SU-DHL-6 (cell line): ENCODE measurements around the gene EPHA7.

Experiments
- H2AFZ ChIP-seq: fragments of 200-600 bp; sonication (generic); 2 replicates; pipeline ENCODE4 v1.6.1; 2014; ENCODE audit warnings: low read depth, mild to moderate bottlenecking, moderate library complexity, mixed read lengths, antibody characterized with exemption, low read length; ENCODE audit not compliant: severe bottlenecking
- H3F3A ChIP-seq: fragments of 200-600 bp; shearing (Covaris generic); 2 replicates; pipeline ENCODE4 v1.6.0; 2016; ENCODE audit warnings: antibody characterized with exemption, mild to moderate bottlenecking; ENCODE audit not compliant: insufficient read depth
- H3K27ac ChIP-seq: fragments of 200-600 bp; sonication (generic); 2 replicates; pipeline ENCODE4 v1.5.1; 2016; ENCODE audit warnings: low read depth, mild to moderate bottlenecking, low read length, moderate library complexity, mixed read lengths
- H3K27me3 ChIP-seq: fragments of 200-600 bp; sonication (generic), shearing (Covaris generic); 2 replicates; pipeline ENCODE4 v1.6.0; 2014; ENCODE audit warnings: mild to moderate bottlenecking, low read length
- H3K36me3 ChIP-seq: fragments of 200-600 bp; sonication (generic); 2 replicates; pipeline ENCODE4 v1.6.1; 2014; ENCODE audit warnings: mild to moderate bottlenecking, low read length, mixed read lengths
- H3K4me2 ChIP-seq: fragments of 300-600, 200-600 bp; shearing (Covaris generic), sonication (generic); 2 replicates; pipeline ENCODE4 v1.6.0; 2014; ENCODE audit warnings: low read length, low read depth, mild to moderate bottlenecking; ENCODE audit not compliant: poor library complexity, severe bottlenecking
- H3K4me3 ChIP-seq: fragments of 200-600 bp; sonication (generic); 2 replicates; pipeline ENCODE4 v1.5.1; 2014; ENCODE audit warnings: antibody characterized with exemption, low read length, mild to moderate bottlenecking, mixed read lengths; ENCODE audit not compliant: insufficient read depth, poor library complexity, severe bottlenecking
- H3K79me2 ChIP-seq: fragments of 200-600 bp; sonication (generic); 2 replicates; pipeline ENCODE4 v1.6.1; 2014; ENCODE audit warnings: mild to moderate bottlenecking, low read length, moderate library complexity; ENCODE audit not compliant: insufficient read depth
- H3K9ac ChIP-seq: fragments of 200-600 bp; sonication (generic); 2 replicates; pipeline ENCODE4 v1.7.0; 2014; ENCODE audit warnings: mild to moderate bottlenecking, low read length
- H3K9me2 ChIP-seq: fragments of 200-600 bp; sonication (generic); replicated peaks from 2 replicates; pipeline ENCODE4 v1.6.1; 2014; ENCODE audit warnings: low read length; ENCODE audit not compliant: insufficient read depth
- H3K9me3 ChIP-seq: fragments of 200-600 bp; sonication (generic); 2 replicates; pipeline ENCODE4 v1.6.1; 2014; ENCODE audit warnings: low read length, mixed read lengths; ENCODE audit not compliant: insufficient read depth
- H4K20me1 ChIP-seq: fragments of 200-600 bp; sonication (generic); 2 replicates; pipeline ENCODE4 v1.6.1; 2014; ENCODE audit warnings: low read depth, mild to moderate bottlenecking, antibody characterized with exemption, low read length, moderate library complexity, mixed read lengths
- CTCF ChIP-seq: fragments of 200-600 bp; sonication (generic); IDR thresholded peaks from one replicate; pipeline ENCODE4 v1.5.1; 2017; ENCODE audit warnings: antibody characterized with exemption, mild to moderate bottlenecking, low read length, moderate library complexity; ENCODE audit not compliant: insufficient read depth, poor library complexity, severe bottlenecking
- EZH2phosphoT487 ChIP-seq: fragments of 200-600 bp; sonication (generic), shearing (Covaris generic); conservative IDR thresholded peaks from 2 replicates; pipeline ENCODE4 v1.6.1; 2018; ENCODE audit warnings: mild to moderate bottlenecking, antibody characterized with exemption, low read length, moderate library complexity, mixed read lengths

Gene EPHA7

GRCh38 chr6:93418408-93419303 lies 703 bp downstream of the EPHA7 start:
- Histone ChIP-seq H3K4me2 (no peak overlapping the region), H4K20me1 (no peaks in the 10 kb centered on the region), H3K9me3 (no peaks in the 10 kb centered on the region), H3K27ac (no peak overlapping the region), H3K79me2 (no peaks in the 10 kb centered on the region), H3F3A (no peaks in the 10 kb centered on the region), H3K9ac (no peak overlapping the region), H2AFZ (no peak overlapping the region), H3K27me3 (no peaks in the 10 kb centered on the region), H3K9me2 (no peaks in the 10 kb centered on the region), H3K36me3 (no peaks in the 10 kb centered on the region), H3K4me3 (no peak overlapping the region)
- no peak for TF ChIP-seq CTCF
- no peak for TF ChIP-seq EZH2phosphoT487

GRCh38 chr6:93418033-93418407 lies 1.3 kb downstream of the EPHA7 start:
- Histone ChIP-seq H4K20me1 (no peaks in the 10 kb centered on the region), H3K9me2 (no peaks in the 10 kb centered on the region), H3K36me3 (no peaks in the 10 kb centered on the region), H3K79me2 (no peaks in the 10 kb centered on the region), H3K4me3 (no peak overlapping the region), H3K27ac (no peak overlapping the region), H3K9ac (no peak overlapping the region), H3K4me2 (no peak overlapping the region), H3F3A (no peaks in the 10 kb centered on the region), H3K9me3 (no peaks in the 10 kb centered on the region), H2AFZ (no peak overlapping the region), H3K27me3 (no peaks in the 10 kb centered on the region)
- TF ChIP-seq EZH2phosphoT487 (no peak), CTCF (no peak)

- Histone ChIP-seq H4K20me1 (no peaks in the 10 kb centered on the region), H3K79me2 (no peaks in the 10 kb centered on the region), H2AFZ (no peak overlapping the region), H3K9me3 (no peaks in the 10 kb centered on the region), H3K27me3 (no peaks in the 10 kb centered on the region), H3F3A (no peaks in the 10 kb centered on the region), H3K9ac (no peak overlapping the region), H3K9me2 (no peaks in the 10 kb centered on the region), H3K36me3 (no peaks in the 10 kb centered on the region), H3K4me2 (no peak overlapping the region), H3K4me3 (no peak overlapping the region), H3K27ac (no peak overlapping the region)
- TF ChIP-seq CTCF (no peak), EZH2phosphoT487 (no peak)
These were observed 1.8 kb downstream of the EPHA7 start for GRCh38 chr6:93417421-93418013.
